Measurements from ENCODE around the gene EXTL2. TPM values are rescaled to one million over a fixed set of nuclear protein-coding genes. Genes with fewer than 3 reads are reported as not detected.
A peak's percentile ranks its signal among the peaks of the same experiment; 100 is the strongest.
"Not testable (repeated sequence)": the region's sequence is repeated elsewhere in the genome, so short reads cannot be mapped to it uniquely, and the experiment has no call there.

EXTL2 gene
- total RNA-seq, 1 donor from 2014 or later: 31.5 TPM

DNA sequence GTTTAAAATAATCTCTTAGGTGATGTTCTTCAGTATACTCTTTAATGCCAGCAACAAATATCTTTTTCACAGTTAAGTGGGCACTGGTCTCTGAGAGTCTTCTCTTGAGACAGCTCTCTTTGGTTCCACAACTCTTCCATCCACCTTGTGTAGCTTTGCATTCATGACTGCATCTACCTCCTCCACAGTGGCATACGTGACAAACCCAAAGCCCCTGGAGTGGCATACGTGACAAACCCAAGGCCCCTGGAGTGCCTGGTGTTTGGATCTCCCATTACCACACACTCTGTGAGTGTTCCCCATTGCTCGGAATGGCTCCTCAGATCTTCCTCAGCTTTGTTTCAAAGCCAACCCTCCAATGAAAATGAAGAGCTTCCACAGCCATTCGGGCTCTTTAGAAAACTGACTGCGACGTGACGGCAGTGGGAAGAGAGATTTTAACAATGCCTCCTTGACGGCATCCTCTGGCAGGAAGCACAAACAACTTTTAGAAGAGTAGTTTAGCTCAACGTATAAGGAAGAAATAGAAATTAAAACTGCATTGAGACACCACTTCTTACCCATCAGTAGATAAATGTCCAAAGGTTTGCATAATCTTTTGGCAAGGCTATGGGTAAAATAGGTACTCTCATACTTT is 47.1 kb upstream of the EXTL2 start:
- TF ChIP-seq, protein P1, sequence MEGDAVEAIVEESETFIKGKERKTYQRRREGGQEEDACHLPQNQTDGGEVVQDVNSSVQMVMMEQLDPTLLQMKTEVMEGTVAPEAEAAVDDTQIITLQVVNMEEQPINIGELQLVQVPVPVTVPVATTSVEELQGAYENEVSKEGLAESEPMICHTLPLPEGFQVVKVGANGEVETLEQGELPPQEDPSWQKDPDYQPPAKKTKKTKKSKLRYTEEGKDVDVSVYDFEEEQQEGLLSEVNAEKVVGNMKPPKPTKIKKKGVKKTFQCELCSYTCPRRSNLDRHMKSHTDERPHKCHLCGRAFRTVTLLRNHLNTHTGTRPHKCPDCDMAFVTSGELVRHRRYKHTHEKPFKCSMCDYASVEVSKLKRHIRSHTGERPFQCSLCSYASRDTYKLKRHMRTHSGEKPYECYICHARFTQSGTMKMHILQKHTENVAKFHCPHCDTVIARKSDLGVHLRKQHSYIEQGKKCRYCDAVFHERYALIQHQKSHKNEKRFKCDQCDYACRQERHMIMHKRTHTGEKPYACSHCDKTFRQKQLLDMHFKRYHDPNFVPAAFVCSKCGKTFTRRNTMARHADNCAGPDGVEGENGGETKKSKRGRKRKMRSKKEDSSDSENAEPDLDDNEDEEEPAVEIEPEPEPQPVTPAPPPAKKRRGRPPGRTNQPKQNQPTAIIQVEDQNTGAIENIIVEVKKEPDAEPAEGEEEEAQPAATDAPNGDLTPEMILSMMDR (IDR thresholded peaks at IDR 0.05; ENCODE audit: unreplicated experiment): no peak
- DNase-seq (ENCODE audit: low spot score): no peak
- Mint-ChIP-seq H3K27me3 (ENCODE audit: unreplicated experiment) (peaks cover 1% of the 10 kb centered on the region), H3K4me1 (ENCODE audit: unreplicated experiment) (peaks cover 4% of the 10 kb centered on the region), H3K9me3 (ENCODE audit: unreplicated experiment) (no peaks in the 10 kb centered on the region), H3K27ac (ENCODE audit: unreplicated experiment) (no peak overlapping the region), H3K4me3 (ENCODE audit: unreplicated experiment) (no peak overlapping the region), H3K36me3 (ENCODE audit: low read depth, unreplicated experiment) (peaks cover 40% of the 10 kb centered on the region)

DNA sequence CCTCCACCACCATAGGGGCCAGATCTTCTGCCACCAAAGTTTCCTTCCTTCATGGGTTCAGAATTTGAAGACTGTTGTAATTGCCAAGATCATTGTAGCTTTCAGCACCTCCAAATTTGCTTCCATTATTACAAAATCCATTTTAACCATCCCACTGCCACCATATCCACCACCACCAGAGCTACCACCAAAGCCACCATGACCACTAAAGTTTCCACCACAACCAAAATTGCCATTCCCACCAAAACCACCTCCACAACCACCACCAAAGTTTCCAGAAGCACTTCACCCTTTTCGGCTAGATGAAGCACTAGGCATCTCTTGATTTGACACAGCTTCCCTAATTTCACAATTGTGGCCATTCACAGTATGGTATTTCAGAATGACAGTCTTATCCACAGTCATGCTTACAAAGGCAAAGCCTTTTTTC is 46.5 kb upstream of the EXTL2 start:
- H3K4me3 Mint-ChIP-seq (ENCODE audit: unreplicated experiment): no peak overlapping the region
- peaks cover 40% of the 10 kb centered on the region for H3K36me3 Mint-ChIP-seq (ENCODE audit: low read depth, unreplicated experiment)

GRCh38 chr1:100936194-100936967 is 41.7 kb upstream of the EXTL2 start:
- H3K4me3 Mint-ChIP-seq (ENCODE audit: unreplicated experiment): no peak overlapping the region
- H3K27me3 Mint-ChIP-seq (ENCODE audit: unreplicated experiment): peaks cover 1% of the 10 kb centered on the region
- TF ChIP-seq, protein P1 (IDR thresholded peaks at IDR 0.05; ENCODE audit: unreplicated experiment): no peak
- H3K27ac Mint-ChIP-seq (ENCODE audit: unreplicated experiment): no peak overlapping the region
- no peak for DNase-seq (ENCODE audit: low spot score)
- H3K4me1 Mint-ChIP-seq (ENCODE audit: unreplicated experiment): no peaks in the 10 kb centered on the region
- H3K36me3 Mint-ChIP-seq (ENCODE audit: low read depth, unreplicated experiment): peaks cover 47% of the 10 kb centered on the region
- no peaks in the 10 kb centered on the region for H3K9me3 Mint-ChIP-seq (ENCODE audit: unreplicated experiment)

More for the DNA sequence above, 46.5 kb upstream of the EXTL2 start:
- no peak overlapping the region for H3K27ac Mint-ChIP-seq (ENCODE audit: unreplicated experiment)
- DNase-seq (ENCODE audit: low spot score): no peak
- H3K4me1 Mint-ChIP-seq (ENCODE audit: unreplicated experiment): peaks cover 4% of the 10 kb centered on the region
- no peaks in the 10 kb centered on the region for H3K9me3 Mint-ChIP-seq (ENCODE audit: unreplicated experiment)
- TF ChIP-seq, protein P1 (IDR thresholded peaks at IDR 0.05; ENCODE audit: unreplicated experiment): no peak
- H3K27me3 Mint-ChIP-seq (ENCODE audit: unreplicated experiment): peaks cover 1% of the 10 kb centered on the region

DNA sequence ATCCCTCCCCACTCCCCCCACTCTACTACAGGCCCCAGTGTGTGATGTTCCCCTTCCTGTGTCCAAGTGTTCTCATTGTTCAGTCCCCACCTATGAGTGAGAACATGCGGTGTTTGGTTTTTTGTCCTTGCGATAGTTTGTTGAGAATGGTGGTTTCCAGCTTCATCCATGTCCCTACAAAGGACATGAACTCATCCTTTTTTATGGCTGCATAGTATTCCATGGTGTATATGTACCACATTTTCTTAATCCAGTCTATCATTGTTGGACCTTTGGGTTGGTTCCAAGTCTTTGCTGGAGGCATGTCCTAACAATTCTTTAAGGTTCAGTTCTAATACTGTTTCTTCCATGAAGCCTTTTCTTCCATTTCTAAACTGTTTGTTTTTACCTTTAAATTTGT is 38.9 kb upstream of the EXTL2 start:
- Mint-ChIP-seq H3K36me3 (ENCODE audit: low read depth, unreplicated experiment) (peaks cover 36% of the 10 kb centered on the region), H3K27ac (ENCODE audit: unreplicated experiment) (peak overlapping the region; percentile 59)
- DNase-seq (ENCODE audit: low spot score); H3K4me1 Mint-ChIP-seq (ENCODE audit: unreplicated experiment); H3K9me3 Mint-ChIP-seq (ENCODE audit: unreplicated experiment); H3K27me3 Mint-ChIP-seq (ENCODE audit: unreplicated experiment); H3K4me3 Mint-ChIP-seq (ENCODE audit: unreplicated experiment): not testable (repeated sequence)

DNA sequence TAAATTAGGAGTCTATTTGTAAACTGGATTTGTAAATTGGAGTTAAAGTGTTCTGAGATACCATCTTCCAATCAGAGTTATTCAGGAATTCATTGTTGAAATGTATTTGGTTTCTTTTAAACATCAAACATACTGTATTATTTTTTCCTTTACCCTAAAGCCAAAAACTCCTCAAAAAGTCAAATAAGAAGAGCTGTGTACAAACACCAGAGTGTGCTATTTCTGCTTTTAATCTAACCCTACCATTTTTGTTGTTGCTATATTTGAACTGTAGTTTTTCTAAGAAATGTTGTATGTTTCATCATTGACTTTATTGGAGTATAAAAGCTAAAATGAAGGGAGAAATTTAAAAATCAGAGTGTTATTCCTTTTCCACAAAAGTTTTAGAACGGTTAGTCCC is 37.1 kb upstream of the EXTL2 start:
- TF ChIP-seq, protein P1 (IDR thresholded peaks at IDR 0.05; ENCODE audit: unreplicated experiment): no peak
- peaks cover 24% of the 10 kb centered on the region for H3K36me3 Mint-ChIP-seq (ENCODE audit: low read depth, unreplicated experiment)
- H3K27ac Mint-ChIP-seq (ENCODE audit: unreplicated experiment): no peak overlapping the region
- no peaks in the 10 kb centered on the region for H3K27me3 Mint-ChIP-seq (ENCODE audit: unreplicated experiment)
- H3K9me3 Mint-ChIP-seq (ENCODE audit: unreplicated experiment): no peaks in the 10 kb centered on the region
- no peak for DNase-seq (ENCODE audit: low spot score)
- H3K4me3 Mint-ChIP-seq (ENCODE audit: unreplicated experiment): no peak overlapping the region
- no peaks in the 10 kb centered on the region for H3K4me1 Mint-ChIP-seq (ENCODE audit: unreplicated experiment)
